Gastrocnemius medialis (tissue), 4 donors: ENCODE data around the gene DUSP6. TPM values are rescaled to one million over a fixed set of nuclear protein-coding genes. Genes with fewer than 3 reads are reported as not detected.

ENCODE experiments used
- ATAC-seq, 2 donors: fragments of 150-250 bp; one replicate each; pipeline ENCODE4 v1.9.1; 2016
- DNase-seq, 2 donors: peaks; one replicate each; pipeline ENCODE4 v3.0.0-alpha.2; 2019
- H3K27ac ChIP-seq, 4 donors: fragments of 200-600 bp; sonication (generic); 1 replicate in 1 of 4; 2 replicates in 3 of 4; pipeline ENCODE4 v1.5.1; 2016 to 2018; ENCODE audit warnings: mild to moderate bottlenecking in 2 of 4, moderate library complexity in 1 of 4
- H3K27me3 ChIP-seq, 3 donors: fragments of 200-600 bp; sonication (generic) in 2 of 3; 1 replicate in 1 of 3; 2 replicates in 2 of 3; pipeline versions ENCODE4 v1.5.1 to v1.6.0; 2016 to 2019; ENCODE audit warnings: mild to moderate bottlenecking in 1 of 3, moderate library complexity in 1 of 3
- H3K36me3 ChIP-seq, 2 donors: fragments of 200-600 bp; sonication (generic) in 1 of 2; one replicate each; pipeline ENCODE4 v1.5.1; 2017 to 2018
- H3K4me1 ChIP-seq, 2 donors: fragments of 200-600 bp; sonication (generic) in 1 of 2; one replicate each; pipeline ENCODE4 v1.5.1; 2016 to 2017; ENCODE audit warnings: mild to moderate bottlenecking in 2 of 2
- H3K4me3 ChIP-seq, 4 donors: fragments of 200-600 bp; sonication (generic) in 3 of 4; 1 replicate in 1 of 4; 2 replicates in 3 of 4; pipeline ENCODE4 v1.5.1; 2016 to 2019; ENCODE audit warnings: mild to moderate bottlenecking in 2 of 4
- H3K9me3 ChIP-seq, 3 donors: fragments of 200-600 bp; sonication (generic) in 2 of 3; 1 replicate in 1 of 3; 2 replicates in 2 of 3; pipeline ENCODE4 v1.5.1; 2016 to 2019
- CTCF ChIP-seq, 5 experiments: fragments of 450-650 bp in 3 of 5; fragments of 200-600 bp in 2 of 5; sonication (generic) in 2 of 5; IDR thresholded peaks in 4 of 5; conservative IDR thresholded peaks in 1 of 5; 1 replicate in 4 of 5; 2 replicates in 1 of 5; pipeline ENCODE4 v1.5.1; 2016 to 2019; ENCODE audit warnings: antibody characterized with exemption in 5 of 5, mild to moderate bottlenecking in 3 of 5, moderate library complexity in 3 of 5
- POLR2A ChIP-seq, 2 donors: fragments of 450-650 bp; IDR thresholded peaks; one replicate each; pipeline ENCODE4 v1.6.1; 2017; ENCODE audit warnings: antibody characterized with exemption in 2 of 2, mild to moderate bottlenecking in 2 of 2, moderate library complexity in 2 of 2
- in situ Hi-C, 4 donors: fragments of 200-750 bp; cut with MboI; loops; one replicate each; pipeline versions ENCODE4 v1.15.0 to v1.8.0; 2017; ENCODE audit warnings: low sequenced_read_pairs in 4 of 4
- intact Hi-C: fragments of 100-400 bp; cut with DNase I; formaldehyde crosslinking; loops from one replicate; pipeline ENCODE4 v1.15.1; 2023; ENCODE audit warnings: low total_unique reads
- total RNA-seq, 4 donors: library from RNA; depleted of rRNA; stranded (reverse); fragments of >200 nt; gene quantifications; one replicate each; pipeline versions ENCODE4 v1.1.0 to v1.2.3, GENCODE V29; 2016

DUSP6 gene
- total RNA-seq, 4 donors from 2014 or later, result 4.2 to 23.8 (median 12.1) TPM

GRCh38 chr12:89393551-89394121 is 41.3 kb upstream of the DUSP6 start:
- DNase-seq, result no peak
- no peak for ATAC-seq
- H3K36me3 ChIP-seq, result no peaks in the 10 kb centered on the region
- H3K9me3 ChIP-seq, result no peaks in the 10 kb centered on the region
- H3K27me3 ChIP-seq, result no peaks in the 10 kb centered on the region
- in situ Hi-C loops, result loop anchor here in 1 of 4 donors (25.0 kb wide), 1 partner anchor 106 kb away; no protein-coding TSS in a partner anchor
- no peak overlapping the region for H3K27ac ChIP-seq
- no peak overlapping the region for H3K4me3 ChIP-seq
- intact Hi-C loops, result no loop called here
- peaks cover 0 to 16% of the 10 kb centered on the region in 2 donors for H3K4me1 ChIP-seq
- TF ChIP-seq CTCF (IDR thresholded peaks at IDR 0.05 in 4 of 5, conservative IDR thresholded peaks at IDR 0.05 in 1 of 5) (no peak), POLR2A (IDR thresholded peaks at IDR 0.05) (no peak)

GRCh38 chr12:89392391-89392790 is 40.1 kb upstream of the DUSP6 start:
- no peaks in the 10 kb centered on the region for H3K9me3 ChIP-seq
- no peaks in the 10 kb centered on the region for H3K36me3 ChIP-seq
- no peak overlapping the region for H3K4me3 ChIP-seq
- intact Hi-C loops, result no loop called here
- no peak overlapping the region for H3K27ac ChIP-seq
- H3K4me1 ChIP-seq, result peaks cover 0 to 16% of the 10 kb centered on the region in 2 donors
- TF ChIP-seq CTCF (IDR thresholded peaks at IDR 0.05 in 4 of 5, conservative IDR thresholded peaks at IDR 0.05 in 1 of 5) (no peak), POLR2A (IDR thresholded peaks at IDR 0.05) (no peak)
- H3K27me3 ChIP-seq, result no peaks in the 10 kb centered on the region
- ATAC-seq (no peak), DNase-seq (no peak)
- in situ Hi-C loops, result loop anchor here in 1 of 4 donors (25.0 kb wide), 1 partner anchor 105 kb away; no protein-coding TSS in a partner anchor

- intact Hi-C loops, result no loop called here
- H3K4me1 ChIP-seq, result peaks cover 0 to 16% of the 10 kb centered on the region in 2 donors
- DNase-seq, result no peak
- in situ Hi-C loops, result loop anchor here in 1 of 4 donors (25.0 kb wide), 1 partner anchor 105 kb away; no protein-coding TSS in a partner anchor
- H3K27ac ChIP-seq, result no peak overlapping the region
- no peaks in the 10 kb centered on the region for H3K36me3 ChIP-seq
- no peaks in the 10 kb centered on the region for H3K27me3 ChIP-seq
- no peak for ATAC-seq
- TF ChIP-seq CTCF (IDR thresholded peaks at IDR 0.05 in 4 of 5, conservative IDR thresholded peaks at IDR 0.05 in 1 of 5) (no peak), POLR2A (IDR thresholded peaks at IDR 0.05) (no peak)
- no peaks in the 10 kb centered on the region for H3K9me3 ChIP-seq
- no peak overlapping the region for H3K4me3 ChIP-seq
These were observed 39.5 kb upstream of the DUSP6 start for GRCh38 chr12:89391726-89392336.

- H3K9me3 ChIP-seq, result no peaks in the 10 kb centered on the region
- intact Hi-C loops, result no loop called here
- H3K4me1 ChIP-seq, result peaks cover 0 to 16% of the 10 kb centered on the region in 2 donors
- ATAC-seq (no peak), DNase-seq (no peak)
- no peak for TF ChIP-seq CTCF (IDR thresholded peaks at IDR 0.05 in 4 of 5, conservative IDR thresholded peaks at IDR 0.05 in 1 of 5)
- in situ Hi-C loops, result loop anchor here in 1 of 4 donors (25.0 kb wide), 1 partner anchor 104 kb away; no protein-coding TSS in a partner anchor
- peak overlapping the region; percentile 2 to 63 (median 62) for H3K27ac ChIP-seq
- no peaks in the 10 kb centered on the region for H3K36me3 ChIP-seq
- no peaks in the 10 kb centered on the region for H3K27me3 ChIP-seq
- no peak overlapping the region for H3K4me3 ChIP-seq
These were observed 38.7 kb upstream of the DUSP6 start for GRCh38 chr12:89390802-89391673.
